ENCODE measurements around the gene TMEM91.
"Not testable (repeated sequence)": the region's sequence is repeated elsewhere in the genome, so short reads cannot be mapped to it uniquely, and the experiment has no call there.

Gene TMEM91

GRCh38 chr19:41381536-41381935, 5.2 kb downstream of the TMEM91 start:
- DNase-seq, result not testable (repeated sequence)

GRCh38 chr19:41384351-41384750, 8.0 kb downstream of the TMEM91 start:
- no peak for DNase-seq

- no peak for DNase-seq
Measured at GRCh38 chr19:41386442-41386841, 10.1 kb downstream of the TMEM91 start.

- DNase-seq, result no peak
Measured at GRCh38 chr19:41391618-41392017, 15.3 kb downstream of the TMEM91 start.

GRCh38 chr19:41392775-41393174, 16.4 kb downstream of the TMEM91 start:
- DNase-seq, result no peak

- no peak for DNase-seq
Measured at GRCh38 chr19:41395355-41395754, 19.0 kb downstream of the TMEM91 start.

GRCh38 chr19:41397086-41398049, 21.0 kb downstream of the TMEM91 start, which contains the start of the genes BCKDHA and EXOSC5:
TSS of gene BCKDHA (plus strand) at chr19:41397818. CDS start at chr19:41397828, 10 bp downstream.
TSS of gene EXOSC5 (minus strand) at chr19:41397359. CDS start at chr19:41397328, 31 bp downstream.
- DNase-seq, result peak; percentile 99

GRCh38 chr19:41398050-41398418, 21.7 kb downstream of the TMEM91 start:
- no peak for DNase-seq

- no peak for DNase-seq
Measured at GRCh38 chr19:41398598-41398997, 22.3 kb downstream of the TMEM91 start.

- no peak for DNase-seq
Measured at GRCh38 chr19:41399091-41399490, 22.8 kb downstream of the TMEM91 start.

GRCh38 chr19:41399525-41399924, 23.2 kb downstream of the TMEM91 start:
- no peak for DNase-seq

GRCh38 chr19:41401483-41401882, 25.1 kb downstream of the TMEM91 start:
- DNase-seq, result no peak

GRCh38 chr19:41402010-41402409, 25.7 kb downstream of the TMEM91 start:
- no peak for DNase-seq

- no peak for DNase-seq
Measured at GRCh38 chr19:41403181-41403970, 27.0 kb downstream of the TMEM91 start.

GRCh38 chr19:41405776-41406175, 29.4 kb downstream of the TMEM91 start:
- no peak for DNase-seq

GRCh38 chr19:41407271-41407670, 30.9 kb downstream of the TMEM91 start:
- DNase-seq, result no peak

GRCh38 chr19:41408256-41408655, 31.9 kb downstream of the TMEM91 start:
- DNase-seq, result no peak

- not testable (repeated sequence) for DNase-seq
Measured at GRCh38 chr19:41408846-41409245, 32.5 kb downstream of the TMEM91 start.

GRCh38 chr19:41409288-41409687, 33.0 kb downstream of the TMEM91 start:
- no peak for DNase-seq

- DNase-seq, result no peak
Measured at GRCh38 chr19:41410336-41411054, 34.2 kb downstream of the TMEM91 start.

GRCh38 chr19:41411100-41411967, 35.0 kb downstream of the TMEM91 start:
- no peak for DNase-seq

GRCh38 chr19:41411968-41412265, 35.6 kb downstream of the TMEM91 start:
- peak; percentile 45 for DNase-seq

Measured in midbrain (tissue), 1 donor.